Skeletal muscle satellite cell (primary cell): ENCODE measurements around the gene CCDC68.

Experiments used
- H3K27me3 ChIP-seq: 2 replicates; pipeline ENCODE4 v1.7.0; 2013; ENCODE audit warnings: low read length; ENCODE audit not compliant: control insufficient read depth, insufficient read depth
- H3K36me3 ChIP-seq: 2 replicates; pipeline ENCODE4 v1.7.0; 2013; ENCODE audit warnings: mild to moderate bottlenecking, control low read depth, low read length; ENCODE audit not compliant: insufficient read depth
- H3K4me1 ChIP-seq: 2 replicates; pipeline ENCODE4 v1.7.0; 2013; ENCODE audit warnings: low read length; ENCODE audit not compliant: control insufficient read depth, insufficient read depth
- H3K4me2 ChIP-seq: 2 replicates; pipeline ENCODE4 v1.7.0; 2013; ENCODE audit warnings: mild to moderate bottlenecking, low read length
- H3K4me3 ChIP-seq: 2 replicates; pipeline ENCODE4 v1.7.0; 2013; ENCODE audit warnings: low read length
- H3K9ac ChIP-seq: 2 replicates; pipeline ENCODE4 v1.7.0; 2013; ENCODE audit warnings: mild to moderate bottlenecking, low read depth, low read length, moderate library complexity
- H3K9me3 ChIP-seq: replicated peaks from 2 replicates; pipeline ENCODE4 v1.7.0; 2013; ENCODE audit warnings: mild to moderate bottlenecking, control low read depth, low read length

The CCDC68 gene

DNA sequence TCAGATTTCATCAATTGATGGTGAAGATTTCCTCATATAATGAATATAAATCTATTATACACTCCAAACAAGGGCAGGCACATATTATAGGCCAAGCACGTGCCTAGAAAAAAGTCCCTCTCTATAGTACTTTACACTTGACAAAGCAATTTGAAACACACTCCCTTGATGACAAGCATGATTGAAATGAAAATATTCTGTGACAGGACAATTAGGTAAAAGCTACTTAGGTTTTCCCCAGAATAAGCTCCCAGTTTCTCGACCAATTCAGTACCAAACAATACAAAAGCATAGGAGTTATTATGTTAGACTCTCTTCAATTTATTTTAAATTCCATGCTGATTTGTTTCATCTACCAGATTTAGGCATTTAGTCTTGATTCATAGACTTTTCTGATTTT, 47.7 kb downstream of the CCDC68 start:
- no peaks in the 10 kb centered on the region for H3K9me3 ChIP-seq
- no peak overlapping the region for H3K4me2 ChIP-seq
- H3K36me3 ChIP-seq: no peaks in the 10 kb centered on the region

DNA sequence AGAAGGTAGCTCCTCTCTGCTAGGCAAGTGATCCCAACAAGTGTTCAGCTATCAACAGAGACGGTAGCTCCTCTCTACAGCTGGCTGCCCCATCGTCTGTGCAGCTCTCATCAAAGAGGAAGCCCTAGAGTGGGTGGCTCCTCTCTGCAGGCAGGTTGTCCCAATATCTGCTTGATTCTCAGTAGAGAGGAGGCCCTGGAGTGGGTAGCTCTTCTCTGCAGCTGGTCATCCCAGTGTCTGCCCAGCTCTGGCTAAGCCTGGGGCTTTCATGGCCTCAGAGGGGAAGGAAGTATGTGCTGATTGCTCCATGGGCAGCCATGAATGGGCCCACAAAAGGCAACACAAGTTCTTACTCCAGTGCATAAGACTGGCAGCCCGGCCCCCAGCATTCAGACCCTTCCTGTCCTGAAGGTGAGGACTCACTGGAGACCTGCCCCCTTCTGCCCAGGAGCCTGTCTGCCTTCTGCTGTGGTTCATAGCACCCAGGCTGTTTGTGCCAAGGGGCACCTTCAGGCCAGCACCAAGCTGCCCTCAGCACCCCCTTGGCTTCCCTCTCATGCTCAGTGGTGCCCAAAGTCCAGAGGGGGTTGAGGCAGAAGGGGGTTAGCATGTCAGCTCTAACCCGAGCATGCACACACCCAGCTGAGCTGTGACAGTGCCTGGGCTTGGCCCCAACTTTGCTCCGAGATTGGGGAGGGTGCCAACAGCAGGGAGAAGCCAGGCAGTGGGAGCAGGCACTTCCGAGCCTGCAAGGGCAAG, 48.9 kb downstream of the CCDC68 start:
- Histone ChIP-seq H3K9me3 (no peaks in the 10 kb centered on the region), H3K4me3 (no peak overlapping the region), H3K9ac (no peak overlapping the region), H3K4me1 (no peaks in the 10 kb centered on the region), H3K36me3 (no peaks in the 10 kb centered on the region), H3K4me2 (no peak overlapping the region), H3K27me3 (no peaks in the 10 kb centered on the region)

More for the DNA sequence above, 47.7 kb downstream of the CCDC68 start:
- Histone ChIP-seq H3K27me3 (no peaks in the 10 kb centered on the region), H3K9ac (no peak overlapping the region), H3K4me1 (no peaks in the 10 kb centered on the region), H3K4me3 (no peak overlapping the region)

GRCh38 chr18:54909538-54909937, 49.7 kb downstream of the CCDC68 start:
- Histone ChIP-seq H3K9ac (no peak overlapping the region), H3K9me3 (no peaks in the 10 kb centered on the region), H3K4me1 (no peaks in the 10 kb centered on the region), H3K36me3 (no peaks in the 10 kb centered on the region), H3K4me2 (no peak overlapping the region), H3K4me3 (no peak overlapping the region), H3K27me3 (no peaks in the 10 kb centered on the region)

GRCh38 chr18:54906331-54907185, 52.7 kb downstream of the CCDC68 start:
- peaks cover 4% of the 10 kb centered on the region for H3K4me1 ChIP-seq
- no peak overlapping the region for H3K4me2 ChIP-seq
- H3K9ac ChIP-seq: no peak overlapping the region
- H3K4me3 ChIP-seq: no peak overlapping the region
- H3K36me3 ChIP-seq: no peaks in the 10 kb centered on the region
- no peaks in the 10 kb centered on the region for H3K27me3 ChIP-seq
- H3K9me3 ChIP-seq: no peaks in the 10 kb centered on the region

DNA sequence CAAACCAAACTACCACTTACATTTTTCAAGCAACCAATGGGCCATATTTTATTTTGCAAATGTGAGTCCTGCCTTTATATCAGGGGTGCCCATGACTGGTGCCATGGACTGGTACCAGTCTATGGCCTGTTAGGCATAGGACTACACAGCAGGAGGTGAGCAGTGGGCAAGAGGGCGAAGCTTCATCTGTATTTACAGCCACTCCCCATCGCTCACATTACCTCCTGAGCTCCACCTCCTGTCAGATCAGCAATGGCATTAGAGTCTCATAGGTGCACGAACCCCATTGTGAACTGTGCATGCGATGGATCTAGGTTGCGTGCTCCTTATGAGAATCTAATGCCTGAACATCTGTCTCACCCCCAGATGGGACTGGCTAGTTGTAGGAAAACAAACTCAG, 53.6 kb downstream of the CCDC68 start:
- Histone ChIP-seq H3K9me3 (no peaks in the 10 kb centered on the region), H3K4me3 (no peak overlapping the region), H3K27me3 (no peaks in the 10 kb centered on the region), H3K36me3 (no peaks in the 10 kb centered on the region), H3K4me2 (no peak overlapping the region), H3K4me1 (peaks cover 4% of the 10 kb centered on the region), H3K9ac (no peak overlapping the region)

DNA sequence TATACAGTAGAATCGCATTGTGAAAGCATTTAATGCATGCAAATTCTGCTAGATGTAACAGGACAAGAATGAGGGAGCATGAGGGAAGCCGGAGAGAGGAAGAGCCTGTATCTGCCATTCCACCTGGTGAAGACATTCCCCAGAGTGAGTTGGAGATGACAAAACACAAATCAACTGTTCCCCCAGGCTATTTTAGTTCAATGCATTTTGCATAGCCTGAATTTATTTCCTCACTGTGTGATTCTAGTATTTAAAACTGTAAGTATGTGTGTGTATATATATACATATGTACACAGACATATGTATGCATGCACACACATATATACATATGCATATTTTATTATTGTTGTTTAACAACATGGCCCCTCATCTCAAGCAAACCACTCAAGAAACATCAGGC, 54.7 kb downstream of the CCDC68 start:
- Histone ChIP-seq H3K4me1 (peaks cover 4% of the 10 kb centered on the region), H3K9ac (no peak overlapping the region), H3K9me3 (no peaks in the 10 kb centered on the region), H3K4me3 (no peak overlapping the region), H3K36me3 (no peaks in the 10 kb centered on the region), H3K4me2 (no peak overlapping the region), H3K27me3 (no peaks in the 10 kb centered on the region)

DNA sequence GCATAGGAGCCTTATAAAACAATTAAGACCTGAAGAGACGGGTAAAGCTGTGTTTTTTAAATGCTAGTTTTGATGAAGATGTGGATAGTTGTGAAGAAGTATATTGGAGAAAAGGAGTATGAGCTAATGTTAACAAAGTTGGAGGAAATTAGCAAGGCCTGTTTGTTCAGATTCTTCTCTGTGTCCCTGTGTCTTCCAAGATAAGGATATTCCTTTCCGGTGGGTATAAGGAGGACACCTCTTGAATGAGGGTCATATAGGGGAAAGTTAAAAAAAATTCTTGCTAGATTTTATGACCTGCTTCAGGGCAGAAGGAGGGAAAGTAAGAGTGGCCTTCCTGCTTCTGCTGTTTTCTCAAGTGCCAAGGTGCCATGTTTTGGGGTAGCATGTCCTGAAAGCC, 59.0 kb downstream of the CCDC68 start:
- Histone ChIP-seq H3K4me3 (no peak overlapping the region), H3K4me2 (no peak overlapping the region), H3K9ac (no peak overlapping the region), H3K4me1 (peaks cover 4% of the 10 kb centered on the region), H3K9me3 (no peaks in the 10 kb centered on the region), H3K36me3 (no peaks in the 10 kb centered on the region), H3K27me3 (no peaks in the 10 kb centered on the region)

GRCh38 chr18:54899500-54899899, 59.8 kb downstream of the CCDC68 start:
- Histone ChIP-seq H3K4me3 (no peak overlapping the region), H3K9ac (no peak overlapping the region), H3K9me3 (no peaks in the 10 kb centered on the region), H3K4me2 (no peak overlapping the region), H3K4me1 (peaks cover 4% of the 10 kb centered on the region), H3K36me3 (no peaks in the 10 kb centered on the region), H3K27me3 (no peaks in the 10 kb centered on the region)

GRCh38 chr18:54888933-54889332, 70.3 kb downstream of the CCDC68 start:
- H3K4me2 ChIP-seq: no peak overlapping the region

DNA sequence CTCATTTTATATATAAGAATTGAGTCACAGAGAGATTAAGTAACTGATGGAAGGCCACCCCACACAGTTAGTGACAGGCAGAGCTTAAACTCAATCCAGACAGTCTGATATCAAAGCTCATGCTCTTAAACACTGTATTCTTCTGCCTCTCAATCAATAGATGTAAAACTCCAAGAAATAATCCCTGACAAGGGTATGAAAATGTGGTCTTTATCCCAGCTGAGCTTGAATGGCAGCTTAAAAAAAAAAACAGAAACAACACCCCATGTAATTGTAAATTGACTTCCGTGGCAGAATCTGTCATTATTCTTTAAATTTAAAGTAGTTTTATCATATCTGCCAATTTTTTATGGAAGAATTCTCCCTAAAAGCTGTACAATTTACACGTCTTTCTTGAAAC, 70.9 kb downstream of the CCDC68 start:
- H3K4me1 ChIP-seq: peaks cover 12% of the 10 kb centered on the region
- no peaks in the 10 kb centered on the region for H3K36me3 ChIP-seq
- H3K4me3 ChIP-seq: no peak overlapping the region
- no peak overlapping the region for H3K9ac ChIP-seq
- H3K4me2 ChIP-seq: no peak overlapping the region
- no peaks in the 10 kb centered on the region for H3K9me3 ChIP-seq
- no peaks in the 10 kb centered on the region for H3K27me3 ChIP-seq

More at GRCh38 chr18:54888933-54889332, 70.3 kb downstream of the CCDC68 start:
- peaks cover 12% of the 10 kb centered on the region for H3K4me1 ChIP-seq
- H3K9me3 ChIP-seq: no peaks in the 10 kb centered on the region
- no peak overlapping the region for H3K4me3 ChIP-seq
- no peaks in the 10 kb centered on the region for H3K27me3 ChIP-seq
- no peaks in the 10 kb centered on the region for H3K36me3 ChIP-seq
- no peak overlapping the region for H3K9ac ChIP-seq

- H3K9ac ChIP-seq: no peak overlapping the region
- no peaks in the 10 kb centered on the region for H3K9me3 ChIP-seq
- H3K4me2 ChIP-seq: no peak overlapping the region
- H3K4me1 ChIP-seq: peaks cover 7% of the 10 kb centered on the region
- H3K36me3 ChIP-seq: no peaks in the 10 kb centered on the region
- no peaks in the 10 kb centered on the region for H3K27me3 ChIP-seq
- no peak overlapping the region for H3K4me3 ChIP-seq
Measured at GRCh38 chr18:54883816-54884604, 75.3 kb downstream of the CCDC68 start.
